NCI-H2081 treated with DMSO at 0.1 percent for 48 hours (cell line): ENCODE data around the gene RPL13A.

Source experiments
- DNase-seq: peaks from one replicate; lab custom pipeline; 2025; lab: John Stamatoyannopoulos, UW

Gene RPL13A

DNA sequence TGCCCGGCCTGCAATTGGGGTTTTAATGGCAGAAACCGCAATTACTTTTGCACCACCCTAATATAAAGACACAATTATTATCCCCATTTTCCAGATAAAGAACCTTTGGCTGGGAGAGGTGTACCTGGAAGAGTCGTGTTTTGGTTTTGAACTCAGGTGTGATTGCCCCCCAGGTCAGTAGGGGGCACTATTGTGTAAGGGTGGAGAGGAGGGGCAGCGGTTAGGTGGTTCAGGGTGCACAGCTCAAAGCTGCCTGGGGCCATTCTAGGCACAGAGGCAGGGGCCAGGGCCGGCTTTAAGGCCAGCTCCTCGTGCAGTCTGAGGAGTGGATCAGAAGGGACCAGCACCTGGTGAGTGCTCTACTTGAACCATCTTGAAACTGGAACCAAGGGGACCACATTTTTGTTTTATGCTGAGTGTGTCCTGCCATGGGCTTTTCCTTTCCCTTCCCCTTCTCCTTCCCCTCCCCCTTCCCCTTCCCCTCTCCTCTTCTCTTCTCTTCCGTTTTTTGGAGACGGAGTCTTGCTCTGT is 19.2 kb downstream of the RPL13A start:
- DNase-seq, result no peak

DNA sequence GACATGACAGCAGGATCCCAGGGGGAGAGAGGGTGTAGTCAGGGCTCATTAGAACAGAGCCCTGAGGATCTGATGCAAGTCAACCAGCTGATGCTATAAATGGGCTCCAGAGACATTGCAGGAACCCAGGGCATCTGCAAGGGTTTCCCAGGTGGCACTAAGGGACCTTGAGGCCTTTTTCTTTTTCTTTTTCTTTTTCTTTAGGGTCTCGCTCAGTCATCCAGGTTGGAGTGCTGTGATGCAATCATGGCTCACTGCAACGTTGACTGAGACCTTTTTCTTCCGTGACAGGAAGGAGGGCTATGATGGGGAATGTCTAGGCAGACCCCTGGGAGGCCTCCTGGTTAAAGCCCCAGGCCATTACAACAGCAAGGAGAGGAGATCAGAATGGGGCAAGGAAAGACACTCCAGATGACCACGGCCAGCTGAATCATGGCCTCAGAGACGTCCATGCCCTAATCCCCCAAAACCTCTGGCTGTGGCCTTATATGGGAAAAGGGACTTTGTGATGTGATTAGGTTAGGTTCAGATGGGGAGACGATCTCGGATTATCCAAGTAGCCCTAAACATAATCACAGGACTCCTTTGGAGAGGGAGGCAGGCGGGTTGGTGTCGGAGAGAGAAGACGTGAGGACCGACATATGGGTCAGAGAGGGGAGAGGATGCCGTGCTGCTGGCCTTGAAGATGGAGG is 20.5 kb downstream of the RPL13A start:
- DNase-seq, result no peak

DNA sequence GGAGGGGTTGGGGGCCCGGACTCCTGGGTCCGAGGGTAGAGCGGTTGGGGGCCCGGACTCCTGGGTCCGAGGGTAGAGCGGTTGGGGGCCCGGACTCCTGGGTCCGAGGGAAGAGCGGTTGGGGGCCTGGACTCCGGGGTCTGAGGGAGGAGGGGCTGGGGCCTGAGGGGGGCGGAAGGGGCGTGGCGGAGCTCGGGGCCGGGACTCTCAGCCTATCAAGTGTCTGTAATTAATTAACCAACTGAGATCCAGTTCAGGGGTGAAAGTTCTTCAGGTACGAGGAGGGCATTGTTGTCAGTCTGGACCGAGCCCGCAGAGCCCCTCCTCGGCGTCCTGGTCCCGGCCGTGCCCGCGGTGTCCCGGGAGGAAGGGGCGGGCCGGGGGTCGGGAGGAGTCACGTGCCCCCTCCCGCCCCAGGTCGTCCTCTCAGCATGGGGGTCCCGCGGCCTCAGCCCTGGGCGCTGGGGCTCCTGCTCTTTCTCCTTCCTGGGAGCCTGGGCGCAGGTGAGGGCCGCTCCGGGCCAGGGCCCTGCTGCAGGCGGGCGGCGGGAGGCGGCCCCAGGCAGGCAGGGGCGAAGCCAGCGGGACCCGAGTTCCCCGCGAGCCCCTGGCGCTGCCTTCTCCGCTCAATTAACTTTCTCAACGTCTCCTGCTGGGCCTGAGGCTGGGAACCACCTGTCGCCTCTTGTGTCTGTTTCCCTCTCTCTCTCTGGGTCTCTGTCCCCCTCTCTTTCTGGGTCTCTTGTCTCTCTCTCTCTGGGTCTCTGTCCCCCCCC is 25.8 kb downstream of the RPL13A start:
- no peak for DNase-seq

DNA sequence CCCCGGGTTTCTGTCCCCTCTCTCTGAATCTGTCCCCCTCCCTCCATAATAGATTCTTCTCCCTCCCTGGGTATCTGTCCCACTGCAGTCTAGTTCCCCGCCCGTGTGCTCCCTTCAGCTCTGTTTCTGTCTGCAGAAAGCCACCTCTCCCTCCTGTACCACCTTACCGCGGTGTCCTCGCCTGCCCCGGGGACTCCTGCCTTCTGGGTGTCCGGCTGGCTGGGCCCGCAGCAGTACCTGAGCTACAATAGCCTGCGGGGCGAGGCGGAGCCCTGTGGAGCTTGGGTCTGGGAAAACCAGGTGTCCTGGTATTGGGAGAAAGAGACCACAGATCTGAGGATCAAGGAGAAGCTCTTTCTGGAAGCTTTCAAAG is 26.3 kb downstream of the RPL13A start:
- no peak for DNase-seq

DNA sequence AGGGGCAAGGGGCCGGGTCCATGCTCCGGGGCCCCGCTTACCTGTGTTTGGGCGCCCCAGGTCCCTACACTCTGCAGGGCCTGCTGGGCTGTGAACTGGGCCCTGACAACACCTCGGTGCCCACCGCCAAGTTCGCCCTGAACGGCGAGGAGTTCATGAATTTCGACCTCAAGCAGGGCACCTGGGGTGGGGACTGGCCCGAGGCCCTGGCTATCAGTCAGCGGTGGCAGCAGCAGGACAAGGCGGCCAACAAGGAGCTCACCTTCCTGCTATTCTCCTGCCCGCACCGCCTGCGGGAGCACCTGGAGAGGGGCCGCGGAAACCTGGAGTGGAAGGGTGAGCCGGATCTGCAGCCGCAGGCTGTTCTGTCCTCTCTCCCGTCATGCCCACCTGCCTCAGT is 26.7 kb downstream of the RPL13A start:
- no peak for DNase-seq

DNA sequence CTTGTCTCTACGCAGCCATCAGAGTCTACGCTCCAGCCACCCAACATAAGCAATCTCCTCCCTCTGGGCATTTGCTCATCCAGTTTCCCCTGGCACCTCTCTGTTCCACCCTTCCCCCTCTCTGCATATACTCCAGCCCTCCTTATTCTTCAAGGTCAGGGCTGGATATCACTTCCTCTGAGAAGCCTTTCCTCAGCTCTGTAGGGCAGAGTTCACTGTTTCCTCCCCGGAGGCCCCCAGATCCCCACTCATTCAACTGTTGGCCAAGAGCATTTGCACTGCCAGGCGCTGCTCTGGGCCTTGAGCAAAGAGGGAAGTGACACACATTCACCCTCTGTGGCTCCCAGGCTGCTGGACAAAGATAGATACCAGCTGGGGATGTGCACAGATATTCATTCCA is 28.4 kb downstream of the RPL13A start:
- no peak for DNase-seq

DNA sequence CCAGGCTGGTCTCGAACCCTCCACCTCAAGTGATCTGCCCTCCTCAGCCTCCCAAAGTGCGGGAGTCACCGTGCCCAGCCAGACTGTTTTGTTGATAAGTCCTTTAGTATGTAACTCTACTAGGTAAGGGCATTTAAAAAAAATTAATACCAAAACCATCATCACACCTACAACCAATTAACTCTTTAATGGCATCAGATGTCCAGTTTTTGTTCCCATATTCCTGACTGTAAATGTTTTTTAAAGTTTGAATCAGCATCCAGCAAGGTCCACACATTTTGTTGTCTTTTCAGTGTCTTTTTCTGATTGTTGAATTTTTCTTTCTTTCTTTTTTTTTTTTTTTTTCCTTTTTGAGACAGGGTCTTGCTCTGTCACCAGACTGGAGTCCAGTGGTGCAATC is 30.6 kb downstream of the RPL13A start:
- no peak for DNase-seq

DNA sequence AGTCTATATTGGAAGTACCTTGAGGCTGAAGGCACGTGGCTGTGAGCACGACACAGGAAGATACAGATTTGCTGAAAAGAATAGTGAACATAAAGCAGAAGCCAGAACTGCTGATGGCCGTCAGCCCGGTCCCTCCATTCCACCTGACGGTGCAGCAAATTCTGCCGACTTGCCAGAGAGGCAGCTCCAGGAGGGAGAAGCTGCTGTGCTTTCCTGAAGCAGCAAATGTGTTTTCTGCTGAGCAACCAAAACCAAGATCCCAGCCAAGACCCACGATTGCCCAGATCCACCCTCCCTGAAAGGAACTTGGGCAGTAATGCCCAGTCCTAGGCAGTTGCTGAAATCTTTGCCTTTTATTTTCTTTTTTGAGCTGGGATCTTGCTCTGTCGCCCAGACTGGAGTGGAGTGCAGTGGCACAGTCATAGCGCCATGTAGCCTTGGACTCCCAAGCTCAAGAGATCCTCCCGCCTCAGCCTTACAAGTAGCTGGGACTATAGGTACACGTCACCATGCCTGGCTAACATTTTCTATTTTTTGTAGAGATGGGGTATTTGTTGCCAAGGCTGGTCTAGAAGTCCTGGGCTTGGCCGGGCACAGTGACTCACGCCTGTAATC is 33.4 kb downstream of the RPL13A start:
- DNase-seq, result no peak

DNA sequence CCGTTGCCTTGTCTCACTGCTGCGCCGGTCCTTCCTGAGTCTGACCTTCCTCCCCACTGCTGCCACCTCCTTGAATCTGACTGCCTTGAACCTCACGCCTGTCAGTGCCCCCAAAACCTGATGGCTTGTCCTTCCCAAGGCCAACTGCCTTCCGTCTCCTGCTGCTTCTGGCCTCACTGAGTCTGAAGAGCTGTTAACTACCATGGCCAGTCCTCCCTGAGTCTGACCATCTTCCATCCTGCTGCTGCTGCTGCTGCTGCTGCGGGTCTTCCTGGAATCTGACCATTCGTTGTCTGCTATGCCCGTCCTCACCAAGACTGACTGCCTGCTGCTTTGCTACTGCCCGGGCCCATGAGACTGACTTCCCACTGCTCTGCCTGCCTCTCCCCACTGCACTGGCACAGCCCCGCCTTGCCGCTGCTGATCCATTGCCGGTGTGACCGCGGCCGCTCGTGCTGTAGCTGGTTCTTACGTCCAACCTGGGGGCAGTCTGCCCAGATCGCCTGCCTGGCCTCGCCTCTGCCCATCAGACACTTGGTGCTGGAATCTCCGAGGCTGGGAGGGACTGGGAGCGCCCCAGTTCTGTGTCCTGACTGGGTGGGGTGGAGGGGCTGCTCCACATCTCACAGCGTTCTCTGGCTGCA is 37.5 kb downstream of the RPL13A start:
- no peak for DNase-seq

DNA sequence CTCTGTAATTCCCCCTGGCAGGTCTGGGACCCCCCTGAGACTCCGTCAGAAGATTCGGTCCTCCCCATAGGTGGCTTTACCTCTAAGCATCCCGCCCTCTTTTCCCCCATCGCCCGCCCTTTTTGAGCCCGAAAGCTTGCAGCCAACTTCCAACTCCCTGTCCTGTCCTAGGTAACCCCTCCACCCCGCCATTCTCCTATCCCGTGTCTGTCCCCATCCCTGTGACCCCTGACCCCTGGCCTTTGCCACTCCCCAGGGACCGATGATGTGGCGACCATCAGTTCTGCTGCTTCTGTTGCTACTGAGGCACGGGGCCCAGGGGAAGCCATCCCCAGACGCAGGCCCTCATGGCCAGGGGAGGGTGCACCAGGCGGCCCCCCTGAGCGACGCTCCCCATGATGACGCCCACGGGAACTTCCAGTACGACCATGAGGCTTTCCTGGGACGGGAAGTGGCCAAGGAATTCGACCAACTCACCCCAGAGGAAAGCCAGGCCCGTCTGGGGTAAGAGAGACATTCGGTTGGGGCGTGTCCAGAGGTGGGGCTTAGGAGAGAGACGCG is 40.9 kb downstream of the RPL13A start:
- DNase-seq, result no peak

DNA sequence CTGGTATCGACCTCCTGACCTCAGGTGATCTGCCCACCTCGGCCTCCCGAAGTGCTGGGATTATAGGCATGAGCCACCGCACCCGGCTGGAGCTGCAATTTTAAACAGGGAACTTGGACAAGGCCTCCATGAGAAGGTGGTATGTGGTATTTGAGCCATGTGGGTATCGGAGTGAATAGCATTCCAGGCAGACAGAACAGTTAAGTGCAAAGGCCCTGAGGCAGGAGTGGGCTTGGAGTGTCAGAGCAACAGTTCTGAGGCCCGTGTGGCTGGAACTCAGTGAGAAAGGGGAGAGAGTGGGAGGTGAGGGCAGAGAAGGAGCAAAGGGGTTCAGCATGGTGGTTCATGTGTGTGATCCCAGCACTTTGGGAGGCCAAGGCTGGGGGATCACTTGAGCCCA is 43.3 kb downstream of the RPL13A start:
- DNase-seq, result no peak

DNA sequence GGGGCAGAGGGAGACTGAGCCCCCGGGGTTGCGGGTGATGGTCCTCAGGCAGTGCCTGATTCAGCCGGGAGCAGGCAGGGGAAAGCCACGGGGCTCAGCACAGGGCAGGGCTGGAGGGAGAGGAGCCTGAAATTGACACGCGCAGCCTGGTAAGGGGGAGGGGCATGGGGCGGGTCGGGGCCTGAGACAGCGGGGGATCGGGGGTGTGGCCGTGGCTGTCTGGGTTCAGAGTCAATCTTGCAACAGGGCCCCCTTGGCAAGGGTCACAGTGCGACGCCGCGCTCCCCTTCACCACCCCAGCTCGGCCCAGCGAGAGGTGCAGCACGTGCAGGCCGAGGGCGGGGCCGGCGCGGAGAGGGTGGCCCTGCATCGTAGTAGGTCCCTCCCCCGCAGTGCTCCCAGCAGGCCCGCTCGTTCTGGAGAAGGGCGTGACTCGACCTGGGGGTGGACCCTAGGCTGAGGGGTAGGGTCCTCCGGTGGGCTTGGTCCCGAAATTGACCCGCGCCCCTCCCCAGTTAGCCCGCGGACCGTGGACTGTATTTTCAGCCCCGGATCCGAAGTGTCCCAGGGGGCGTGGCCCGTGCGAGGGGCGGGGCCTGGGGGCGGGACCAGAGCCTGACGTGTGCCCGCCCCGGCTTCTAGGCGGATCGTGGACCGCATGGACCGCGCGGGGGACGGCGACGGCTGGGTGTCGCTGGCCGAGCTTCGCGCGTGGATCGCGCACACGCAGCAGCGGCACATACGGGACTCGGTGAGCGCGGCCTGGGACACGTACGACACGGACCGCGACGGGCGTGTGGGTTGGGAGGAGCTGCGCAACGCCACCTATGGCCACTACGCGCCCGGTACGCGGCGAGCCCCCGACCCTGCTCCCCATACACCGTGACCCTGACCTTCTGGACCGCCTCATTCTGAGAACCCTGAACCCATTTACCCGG is 46.4 kb downstream of the RPL13A start:
- DNase-seq, result no peak

DNA sequence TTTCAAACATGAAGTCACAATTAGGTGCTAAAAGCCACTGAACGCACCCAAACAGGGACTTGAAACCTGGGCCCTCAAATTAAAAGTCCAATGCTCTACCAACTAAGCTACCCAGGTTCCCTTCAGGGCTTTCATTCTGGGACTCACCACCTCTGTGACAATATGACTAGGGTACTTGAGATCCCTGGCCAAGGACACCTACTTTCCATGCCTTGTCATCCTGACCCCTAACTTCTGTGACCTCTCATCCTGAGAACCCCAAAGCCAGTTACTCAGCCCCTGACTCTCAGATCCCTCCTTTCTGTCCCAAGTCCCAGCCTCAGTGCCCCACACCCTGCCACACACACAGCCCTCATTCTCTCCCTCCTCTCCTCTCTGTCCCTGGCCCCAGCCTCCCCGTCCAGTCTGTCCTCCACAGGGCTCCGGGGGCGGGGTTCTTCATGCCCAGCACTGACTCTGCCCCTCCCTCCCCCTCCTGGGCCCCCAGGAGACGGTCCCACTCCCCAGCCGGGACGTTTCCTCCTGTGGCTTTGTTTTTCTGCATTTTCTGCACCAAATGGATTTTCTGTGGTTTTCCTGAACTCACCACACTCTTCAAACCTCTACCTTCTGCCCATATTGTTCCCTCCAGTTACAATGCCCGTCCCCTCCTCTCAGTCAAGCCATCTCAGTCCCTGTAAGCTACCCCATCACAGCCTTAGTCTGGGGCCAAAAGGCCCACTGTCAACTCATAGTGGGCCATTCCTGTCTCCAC is 47.4 kb downstream of the RPL13A start:
- no peak for DNase-seq

DNA sequence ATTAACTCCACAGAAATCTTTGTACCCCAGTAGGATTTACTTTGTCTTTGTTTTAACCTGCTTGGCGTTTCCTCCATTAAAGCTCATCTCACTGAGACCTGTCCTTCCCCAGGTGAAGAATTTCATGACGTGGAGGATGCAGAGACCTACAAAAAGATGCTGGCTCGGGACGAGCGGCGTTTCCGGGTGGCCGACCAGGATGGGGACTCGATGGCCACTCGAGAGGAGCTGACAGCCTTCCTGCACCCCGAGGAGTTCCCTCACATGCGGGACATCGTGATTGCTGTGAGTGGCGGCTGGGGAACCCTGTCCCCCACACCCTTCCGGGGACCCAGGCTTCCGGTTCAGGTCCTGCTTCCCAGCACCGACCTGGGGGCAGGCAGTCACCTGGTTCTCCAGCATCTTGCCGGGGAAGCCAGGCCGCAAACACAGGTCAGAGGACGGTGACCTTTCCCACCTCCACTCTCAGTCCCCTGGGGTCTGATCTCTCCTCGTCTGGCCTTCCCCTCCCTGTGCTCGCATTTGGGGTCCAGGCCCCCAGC is 49.6 kb downstream of the RPL13A start:
- no peak for DNase-seq

DNA sequence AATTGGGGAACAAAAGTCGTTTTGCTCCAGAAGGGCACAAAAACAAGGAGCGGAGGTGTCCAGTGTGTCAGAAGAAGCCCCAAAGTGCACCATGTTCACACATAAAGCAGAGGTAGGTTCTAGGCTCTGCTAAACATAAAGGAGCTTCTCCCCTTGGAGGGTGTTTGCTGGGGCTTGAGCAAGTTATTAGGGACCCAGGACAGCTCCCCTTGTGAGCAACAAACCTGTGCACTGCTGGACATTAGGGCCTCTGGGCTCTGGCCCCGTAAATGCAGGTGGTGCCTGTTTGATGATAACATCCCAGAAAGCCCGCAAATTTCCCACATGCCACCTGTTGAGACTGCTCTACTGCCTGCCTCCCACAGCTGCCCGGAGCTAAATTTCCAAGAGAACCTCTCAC is 51.2 kb downstream of the RPL13A start:
- no peak for DNase-seq

DNA sequence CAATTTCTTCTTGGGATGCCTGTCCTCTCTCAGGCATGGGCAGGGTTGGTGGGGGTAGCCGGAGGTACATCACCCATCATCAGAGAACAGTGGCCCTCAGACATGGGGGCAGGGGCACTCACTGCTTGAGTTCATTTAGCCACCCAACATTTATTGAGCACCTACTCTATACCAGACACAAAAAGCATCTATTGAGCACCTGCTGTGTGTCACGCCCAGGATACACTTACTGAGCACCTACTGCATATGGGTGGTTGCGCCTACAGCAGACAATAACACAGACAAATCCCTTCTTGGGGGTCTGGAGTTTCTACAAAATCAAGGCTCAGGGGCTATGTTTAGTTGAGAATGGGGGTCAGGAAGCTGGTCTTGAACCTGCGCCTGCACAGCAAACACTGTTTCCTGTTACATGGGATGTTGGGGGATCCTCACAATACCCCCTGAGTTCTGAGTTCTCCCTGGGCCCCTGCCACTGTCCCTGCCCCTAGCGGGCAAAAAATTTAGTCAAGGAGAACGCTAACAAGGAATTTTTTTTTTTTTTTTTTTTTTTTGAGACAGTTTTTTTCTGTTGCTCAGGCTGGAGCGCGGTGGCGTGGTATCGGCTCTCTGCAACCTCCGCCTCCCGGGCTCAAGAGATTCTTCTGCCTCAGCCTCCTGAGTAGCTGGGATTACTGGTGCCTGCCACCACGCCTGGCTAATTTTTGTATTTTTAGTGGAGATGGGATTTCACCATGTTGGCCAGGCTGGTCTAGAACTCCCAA is 52.0 kb downstream of the RPL13A start:
- DNase-seq, result no peak
